Spleen (tissue), 7 donors: Measurements from ENCODE around the gene PPP1R3F.

ENCODE experiments used
- CTCF ChIP-seq, 11 experiments: fragments of 200-600 bp in 7 of 11; fragments of 450-650 bp in 4 of 11; sonication (generic) in 4 of 11; IDR thresholded peaks in 8 of 11; conservative IDR thresholded peaks in 3 of 11; 1 replicate in 7 of 11; 2 replicates in 4 of 11; pipeline versions ENCODE4 v1.4.0 to v1.8.0; 2016 to 2021; ENCODE audit warnings: antibody characterized with exemption in 11 of 11, inconsistent platforms in 4 of 11, mild to moderate bottlenecking in 1 of 11
- POLR2AphosphoS5 ChIP-seq, 3 donors: sonication (generic); formaldehyde crosslinking; IDR thresholded peaks; one replicate each; pipeline ENCODE4 v1.5.1; 2017; ENCODE audit warnings: antibody characterized with exemption in 3 of 3
- donor health status: DM: no; HTN: no; CAD: no; lungs with moderate emphysema.
- donor health status: DM: no; HTN: no; CAD: no.
- donor health status: DM: no; HTN: no; CAD: no.

- no peak for TF ChIP-seq POLR2AphosphoS5 (IDR thresholded peaks at IDR 0.05)
- no peak for TF ChIP-seq CTCF (IDR thresholded peaks at IDR 0.05 in 8 of 11, conservative IDR thresholded peaks at IDR 0.05 in 3 of 11)
Observed at GRCh38 chrX:49271341-49271740, 1.7 kb downstream of the PPP1R3F start.
